Keratinocyte (primary cell): ENCODE data around the gene ADIPOR2. TPM values are rescaled to one million over a fixed set of nuclear protein-coding genes. Genes with fewer than 3 reads are reported as not detected.

Experiments used
- DNase-seq: peaks from one replicate; pipeline ENCODE4 v3.0.0-alpha.2; 2011; ENCODE audit warnings: low read depth, missing footprints, low spot score
- FAIRE-seq: peaks from 2 replicates; lab custom pipeline; 2011; peaks lifted over from hg19 to GRCh38; lab: Jason Lieb, UNC
- H2AFZ ChIP-seq: 2 replicates; pipeline ENCODE4 v1.6.0; 2012; ENCODE audit warnings: low read length, control low read depth, inconsistent platforms; ENCODE audit not compliant: control insufficient read depth
- H3K27ac ChIP-seq: 2 replicates; pipeline ENCODE4 v1.5.1; 2011; ENCODE audit warnings: low read length; ENCODE audit not compliant: control insufficient read depth, insufficient read depth
- H3K27me3 ChIP-seq: 3 replicates; pipeline ENCODE4 v1.6.0; 2011; ENCODE audit warnings: low read length; ENCODE audit not compliant: control insufficient read depth, insufficient read depth; ENCODE audit errors: extremely low read depth
- H3K36me3 ChIP-seq, 2 experiments: 2 replicates in 1 of 2; 3 replicates in 1 of 2; pipeline ENCODE4 v1.5.1; 2011; ENCODE audit warnings: low read length in 2 of 2, mild to moderate bottlenecking in 1 of 2; ENCODE audit not compliant: control insufficient read depth in 2 of 2, insufficient read depth in 2 of 2; ENCODE audit errors: extremely low read depth in 1 of 2
- H3K4me1 ChIP-seq: 3 replicates; pipeline ENCODE4 v1.5.1; 2011; ENCODE audit warnings: low read length; ENCODE audit not compliant: control insufficient read depth, insufficient read depth; ENCODE audit errors: extremely low read depth
- H3K4me2 ChIP-seq: 3 replicates; pipeline ENCODE4 v1.6.0; 2011; ENCODE audit warnings: low read depth, low read length; ENCODE audit not compliant: control insufficient read depth, insufficient read depth; ENCODE audit errors: extremely low read depth
- H3K4me3 ChIP-seq, 3 experiments: fragments of 200-600 bp in 1 of 3; sonication (generic) in 1 of 3; 2 replicates in 2 of 3; 3 replicates in 1 of 3; pipeline ENCODE4 v1.5.1; 2011 to 2016; ENCODE audit warnings: low read length in 3 of 3, mild to moderate bottlenecking in 3 of 3, control low read depth in 2 of 3, inconsistent platforms in 1 of 3, low read depth in 1 of 3, mixed read lengths in 1 of 3, mixed run types in 1 of 3, moderate library complexity in 1 of 3; ENCODE audit not compliant: control insufficient read depth in 2 of 3, insufficient read depth in 2 of 3; ENCODE audit errors: extremely low read depth in 1 of 3
- H3K79me2 ChIP-seq: 2 replicates; pipeline ENCODE4 v1.6.0; 2012; ENCODE audit warnings: low read length; ENCODE audit not compliant: control insufficient read depth, insufficient read depth
- H3K9ac ChIP-seq: 3 replicates; pipeline ENCODE4 v1.6.0; 2011; ENCODE audit warnings: low read length; ENCODE audit not compliant: control insufficient read depth, insufficient read depth; ENCODE audit errors: extremely low read depth
- H3K9me1 ChIP-seq: 3 replicates; pipeline ENCODE4 v1.6.0; 2011; ENCODE audit warnings: low read length; ENCODE audit not compliant: control insufficient read depth, insufficient read depth; ENCODE audit errors: extremely low read depth
- H3K9me3 ChIP-seq: 2 replicates; pipeline ENCODE4 v1.5.1; 2012; ENCODE audit warnings: low read depth, low read length; ENCODE audit not compliant: control insufficient read depth
- H4K20me1 ChIP-seq: 3 replicates; pipeline ENCODE4 v1.6.0; 2011; ENCODE audit warnings: low read length; ENCODE audit not compliant: control insufficient read depth, insufficient read depth; ENCODE audit errors: extremely low read depth
- EZH2 ChIP-seq: IDR thresholded peaks from one replicate; pipeline ENCODE4 v1.6.1; 2012; ENCODE audit warnings: inconsistent platforms, mild to moderate bottlenecking, low read length, moderate library complexity
- dilution Hi-C: fragments of 300-500 bp; cut with MboI; formaldehyde crosslinking; loops from one replicate; pipeline ENCODE4 v1.7.0; 2020; ENCODE audit warnings: low sequenced_read_pairs; ENCODE audit not compliant: extremely low pct_ligation_motif_present
- polyA plus RNA-seq, 5 experiments: library from polyadenylated mRNA; depleted of rRNA in 3 of 5; stranded (reverse) in 3 of 5; stranded (forward) in 1 of 5; unstranded in 1 of 5; fragments of >200 nt; gene quantifications; 1 replicate in 1 of 5; 2 replicates in 3 of 5; 3 replicates in 1 of 5; pipeline versions ENCODE4 v1.2.1 to v1.2.3, GENCODE V29; 2011 to 2012; ENCODE audit warnings: missing spikeins in 2 of 5, low read depth in 1 of 5, low replicate concordance in 1 of 5
- TF ChIP-seq, protein P1 (sequence below), 3 experiments: IDR thresholded peaks in 1 of 3; conservative IDR thresholded peaks in 1 of 3; optimal IDR thresholded peaks in 1 of 3; 2 replicates in 2 of 3; 3 replicates in 1 of 3; pipeline versions ENCODE3 to v1.5.1; 2011; ENCODE audit warnings: low read length in 3 of 3, mild to moderate bottlenecking in 3 of 3, moderate library complexity in 2 of 3, control low read depth in 1 of 3, inconsistent platforms in 1 of 3; ENCODE audit not compliant: insufficient read depth in 2 of 3; ENCODE audit errors: extremely low read depth in 1 of 3

Gene ADIPOR2
- polyA plus RNA-seq, 1 donor (not counting 4 experiments of a cell fraction or from before 2014, with no cell fraction given), result 59.4 TPM

- H3K9me3 ChIP-seq, result no peaks in the 10 kb centered on the region
- peak overlapping the region; percentile 89 for H2AFZ ChIP-seq
- peaks cover 8% of the 10 kb centered on the region for H3K4me1 ChIP-seq
- FAIRE-seq (no peak), DNase-seq (no peak)
- TF ChIP-seq, protein P1, sequence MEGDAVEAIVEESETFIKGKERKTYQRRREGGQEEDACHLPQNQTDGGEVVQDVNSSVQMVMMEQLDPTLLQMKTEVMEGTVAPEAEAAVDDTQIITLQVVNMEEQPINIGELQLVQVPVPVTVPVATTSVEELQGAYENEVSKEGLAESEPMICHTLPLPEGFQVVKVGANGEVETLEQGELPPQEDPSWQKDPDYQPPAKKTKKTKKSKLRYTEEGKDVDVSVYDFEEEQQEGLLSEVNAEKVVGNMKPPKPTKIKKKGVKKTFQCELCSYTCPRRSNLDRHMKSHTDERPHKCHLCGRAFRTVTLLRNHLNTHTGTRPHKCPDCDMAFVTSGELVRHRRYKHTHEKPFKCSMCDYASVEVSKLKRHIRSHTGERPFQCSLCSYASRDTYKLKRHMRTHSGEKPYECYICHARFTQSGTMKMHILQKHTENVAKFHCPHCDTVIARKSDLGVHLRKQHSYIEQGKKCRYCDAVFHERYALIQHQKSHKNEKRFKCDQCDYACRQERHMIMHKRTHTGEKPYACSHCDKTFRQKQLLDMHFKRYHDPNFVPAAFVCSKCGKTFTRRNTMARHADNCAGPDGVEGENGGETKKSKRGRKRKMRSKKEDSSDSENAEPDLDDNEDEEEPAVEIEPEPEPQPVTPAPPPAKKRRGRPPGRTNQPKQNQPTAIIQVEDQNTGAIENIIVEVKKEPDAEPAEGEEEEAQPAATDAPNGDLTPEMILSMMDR (optimal IDR thresholded peaks at IDR 0.05 in 1 of 3, IDR thresholded peaks at IDR 0.05 in 1 of 3, conservative IDR thresholded peaks at IDR 0.05 in 1 of 3; ENCODE audit: extremely low read depth in 1 of 3, insufficient read depth in 2 of 3, low read length in 3 of 3), result peak in 1 of 3 experiments; percentile 26
- no peak for TF ChIP-seq EZH2
- H3K4me3 ChIP-seq, result peak overlapping the region; percentile 39 to 77 (median 62)
- peak overlapping the region; percentile 62 for H3K9ac ChIP-seq
- no peak overlapping the region for H3K27ac ChIP-seq
- H3K27me3 ChIP-seq, result no peaks in the 10 kb centered on the region
- H3K79me2 ChIP-seq, result no peaks in the 10 kb centered on the region
- H4K20me1 ChIP-seq, result no peaks in the 10 kb centered on the region
- dilution Hi-C loops, result no loop called here
- no peaks in the 10 kb centered on the region for H3K9me1 ChIP-seq
- no peaks in the 10 kb centered on the region for H3K36me3 ChIP-seq
- peak overlapping the region; percentile 90 for H3K4me2 ChIP-seq
Measured at GRCh38 chr12:1797011-1797901, 106.4 kb downstream of the ADIPOR2 start.

GRCh38 chr12:1797991-1798640, 107.2 kb downstream of the ADIPOR2 start:
- dilution Hi-C loops, result no loop called here

More at GRCh38 chr12:1797991-1798640, 107.2 kb downstream of the ADIPOR2 start:
- no peak for TF ChIP-seq EZH2
- TF ChIP-seq, protein P1 (optimal IDR thresholded peaks at IDR 0.05 in 1 of 3, IDR thresholded peaks at IDR 0.05 in 1 of 3, conservative IDR thresholded peaks at IDR 0.05 in 1 of 3; ENCODE audit: extremely low read depth in 1 of 3, insufficient read depth in 2 of 3, low read length in 3 of 3), result no peak
- Histone ChIP-seq H3K27ac (no peak overlapping the region), H2AFZ (no peak overlapping the region), H3K36me3 (no peaks in the 10 kb centered on the region), H3K27me3 (no peaks in the 10 kb centered on the region), H3K4me1 (peaks cover 8% of the 10 kb centered on the region), H3K4me2 (no peak overlapping the region), H3K9ac (no peak overlapping the region), H3K79me2 (no peaks in the 10 kb centered on the region), H3K9me3 (no peaks in the 10 kb centered on the region), H3K4me3 (no peak overlapping the region), H3K9me1 (no peaks in the 10 kb centered on the region), H4K20me1 (no peaks in the 10 kb centered on the region)
- no peak for FAIRE-seq
- DNase-seq, result no peak
